Right lung (tissue), 5 donors: ENCODE data around the gene LBHD2. TPM values are rescaled to one million over a fixed set of nuclear protein-coding genes. Genes with fewer than 3 reads are reported as not detected.
"Not testable (repeated sequence)": the region's sequence is repeated elsewhere in the genome, so short reads cannot be mapped to it uniquely, and the experiment has no call there.

ENCODE experiments used
- DNase-seq, 2 donors: peaks; one replicate each; pipeline ENCODE4 v3.0.0-alpha.2; 2013
- polyA plus RNA-seq, 5 donors: library from polyadenylated mRNA; unstranded; fragments of 120-200 nt; gene quantifications; one replicate each; pipeline versions ENCODE4 v1.2.1 to v1.2.3, GENCODE V29; 2013; ENCODE audit warnings: inconsistent platforms in 1 of 5, low replicate concordance in 1 of 5; ENCODE audit not compliant: insufficient read length in 5 of 5, insufficient read depth in 1 of 5

Gene LBHD2
- polyA plus RNA-seq, 5 donors, result not detected

DNA sequence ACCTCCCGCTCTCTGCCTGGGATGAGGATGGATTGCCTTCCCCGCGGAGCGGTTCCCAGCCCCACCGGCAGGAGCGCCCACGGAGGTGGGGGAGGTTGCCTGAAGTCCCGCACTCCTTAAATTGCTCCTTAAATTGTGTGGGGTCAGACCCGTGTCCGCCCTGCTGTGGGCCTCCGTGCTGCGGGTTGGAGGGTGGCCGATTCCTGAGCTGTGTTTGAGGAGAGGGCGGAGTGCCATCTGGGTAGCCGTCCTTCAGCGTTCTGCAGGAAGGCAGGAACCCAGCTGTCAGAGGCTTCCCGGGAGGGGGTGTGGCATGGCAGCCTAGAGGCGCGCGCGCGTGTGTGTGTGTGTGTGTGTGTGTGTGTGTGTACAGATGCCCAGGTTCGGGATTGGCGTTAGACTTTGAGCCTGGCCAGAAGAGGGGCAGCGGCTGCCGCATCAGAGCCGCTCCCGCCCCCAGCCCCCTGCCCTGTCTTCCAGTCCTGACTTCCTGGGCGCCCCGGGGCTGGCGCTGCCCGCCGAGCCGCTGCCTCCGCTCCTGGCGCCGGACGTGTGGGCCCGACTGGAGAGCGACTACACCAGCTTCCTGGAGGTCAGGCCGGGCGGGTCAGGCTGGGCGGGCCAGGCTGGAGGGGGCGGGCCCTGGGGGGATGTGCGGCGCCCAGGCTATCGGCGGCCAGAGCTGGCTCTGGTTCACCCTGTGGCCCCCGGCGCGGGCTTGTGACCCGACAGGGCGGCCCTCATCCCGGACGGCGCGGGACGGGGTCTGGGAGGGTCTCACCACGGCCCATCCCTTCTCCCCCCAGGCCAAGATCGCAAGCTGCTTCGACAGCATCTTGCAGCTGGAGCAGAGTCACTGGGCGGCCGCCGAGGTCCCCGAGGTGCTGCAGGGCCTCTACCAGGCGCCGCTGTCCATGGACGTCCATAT lies 19.7 kb downstream of the LBHD2 start:
- DNase-seq, result no peak

DNA sequence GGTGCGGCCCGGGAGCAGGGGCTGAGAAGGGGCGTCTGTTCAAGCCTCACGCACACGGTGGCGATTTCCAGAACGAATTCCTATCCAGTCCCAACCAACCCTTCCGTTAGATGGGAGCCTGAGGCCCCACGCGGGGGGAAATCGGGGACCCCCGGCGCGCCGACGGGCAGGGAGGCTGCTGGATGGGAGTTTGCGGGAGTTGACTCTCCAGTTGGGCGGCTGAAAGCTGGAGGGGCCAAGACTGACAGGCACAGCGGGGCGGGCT lies 20.3 kb downstream of the LBHD2 start:
- no peak for DNase-seq

DNA sequence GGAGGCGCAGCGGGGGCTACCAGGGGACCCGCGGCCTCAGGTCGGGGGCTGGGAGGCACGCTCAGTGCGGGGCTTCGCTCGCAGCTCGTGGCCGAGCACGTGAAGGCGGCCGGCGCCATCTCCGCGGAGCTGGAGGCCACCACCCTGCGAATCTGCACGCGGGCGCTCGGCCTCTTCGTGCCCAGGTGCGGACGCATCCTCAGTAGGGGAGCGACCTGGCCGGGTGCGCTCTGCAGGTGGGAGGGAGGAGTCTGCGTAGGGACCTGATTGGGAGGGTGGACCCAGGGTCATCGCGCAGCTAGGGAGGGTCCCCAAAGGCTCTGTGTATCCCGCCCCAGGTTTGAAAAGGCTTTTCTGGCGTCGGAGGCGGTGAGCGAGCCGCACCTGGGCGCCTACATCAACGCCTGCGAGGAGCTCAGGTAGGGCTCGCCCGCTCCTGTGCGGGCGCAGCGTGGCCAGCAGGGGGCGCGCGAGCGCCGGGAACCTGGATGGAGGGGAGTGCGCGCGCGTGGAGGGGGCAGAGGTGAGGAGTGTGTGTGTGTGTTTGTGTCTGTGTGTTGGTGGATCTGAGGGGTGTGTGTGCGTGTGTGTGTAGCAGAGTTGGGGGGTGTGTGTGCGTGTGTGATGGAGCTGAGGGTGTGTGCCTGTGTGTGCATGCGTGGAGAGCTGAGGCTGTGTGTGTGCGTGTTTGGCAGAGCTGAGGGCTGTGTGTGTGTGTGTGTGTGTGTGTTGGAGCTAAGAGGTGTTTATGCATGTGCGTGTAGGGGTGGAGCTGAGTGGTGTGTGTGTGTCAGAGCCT lies 20.8 kb downstream of the LBHD2 start:
- peak in 1 of 2 donors; percentile 59 for DNase-seq

DNA sequence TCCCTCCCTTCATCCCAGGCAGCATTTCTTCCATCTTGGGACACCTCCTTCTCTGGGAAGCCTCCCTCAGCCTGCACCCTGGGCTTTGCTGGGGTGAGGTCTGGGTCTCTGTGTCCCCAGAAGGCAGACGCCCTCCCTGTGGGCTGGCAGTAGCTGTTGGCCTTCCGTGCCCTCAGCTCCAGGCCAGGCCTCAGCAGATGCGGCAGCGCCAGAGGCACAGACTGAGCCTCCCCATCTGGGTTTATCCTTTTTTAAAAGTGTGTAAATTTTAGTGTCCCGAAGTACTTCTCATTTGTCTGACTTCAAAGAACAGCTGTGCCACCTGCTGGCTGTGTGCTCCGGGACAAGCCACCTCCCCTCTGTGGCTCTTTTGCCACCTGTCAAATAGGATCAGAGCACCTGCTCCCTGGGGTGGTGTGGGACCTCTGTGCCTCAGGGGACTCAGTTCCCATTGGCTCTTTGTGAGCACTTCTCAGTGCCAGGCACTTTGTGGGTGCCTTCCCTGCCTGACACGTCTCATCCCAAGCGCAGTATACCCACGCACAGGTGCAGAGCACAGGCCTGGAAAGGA lies 21.7 kb downstream of the LBHD2 start:
- no peak for DNase-seq

DNA sequence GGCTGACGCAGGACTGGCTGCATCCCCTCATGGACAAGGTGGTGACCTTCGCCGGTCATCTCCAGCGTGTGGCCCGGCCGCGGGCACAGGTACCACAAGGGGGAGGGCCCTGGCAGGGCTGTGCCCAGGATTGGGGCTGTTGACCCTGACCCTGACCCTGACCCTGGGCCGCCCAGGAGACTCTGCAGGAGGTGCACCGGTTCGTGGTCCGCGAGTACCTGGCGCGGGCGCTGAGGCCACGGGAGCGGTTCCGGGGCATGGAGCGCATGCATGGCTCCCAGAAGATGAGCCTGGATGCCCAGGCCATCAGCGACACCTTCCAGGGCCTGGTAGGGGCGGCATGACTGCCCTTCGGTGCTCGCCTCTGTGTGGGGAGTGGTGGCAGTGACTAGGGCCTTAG lies 23.4 kb downstream of the LBHD2 start:
- DNase-seq, result no peak

DNA sequence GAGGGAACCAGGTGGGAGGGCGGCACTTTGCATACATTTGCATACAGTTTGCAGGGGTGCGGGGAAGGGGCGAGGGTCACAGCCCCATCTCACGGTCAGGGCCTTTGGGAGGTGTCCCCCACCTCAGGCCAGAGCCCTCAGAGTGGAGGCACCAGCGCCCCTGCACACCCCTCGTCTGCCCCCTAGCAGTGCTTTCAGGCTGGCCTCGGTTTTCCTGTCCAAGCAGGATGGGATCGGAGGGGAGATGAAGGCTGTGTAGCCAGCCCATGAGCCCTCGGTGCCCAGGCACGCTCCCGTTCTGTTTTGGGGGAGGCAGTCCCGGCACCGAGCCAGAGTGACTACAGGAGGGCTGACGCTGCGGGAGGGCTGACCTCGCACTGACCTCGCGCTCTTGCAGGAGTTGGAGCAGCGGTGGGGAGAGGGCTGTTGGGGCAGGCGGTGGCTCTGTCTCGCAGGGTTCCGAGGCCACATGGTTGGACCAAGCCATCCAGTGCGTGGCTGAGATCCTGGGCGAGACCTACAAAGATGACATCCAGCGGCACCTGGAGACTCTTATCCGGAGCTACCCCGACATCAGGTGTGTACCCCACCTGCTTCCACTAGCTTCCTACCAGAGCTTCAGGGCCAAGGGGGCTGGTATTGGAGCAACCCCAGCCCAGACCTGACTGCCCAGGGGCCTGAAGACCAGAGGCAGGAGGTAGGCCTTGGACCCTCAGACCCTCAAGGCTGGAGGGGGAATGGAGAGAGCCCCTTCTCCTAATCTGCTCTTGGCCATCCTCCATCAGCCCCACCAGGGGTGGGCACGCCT lies 24.1 kb downstream of the LBHD2 start:
- no peak for DNase-seq

DNA sequence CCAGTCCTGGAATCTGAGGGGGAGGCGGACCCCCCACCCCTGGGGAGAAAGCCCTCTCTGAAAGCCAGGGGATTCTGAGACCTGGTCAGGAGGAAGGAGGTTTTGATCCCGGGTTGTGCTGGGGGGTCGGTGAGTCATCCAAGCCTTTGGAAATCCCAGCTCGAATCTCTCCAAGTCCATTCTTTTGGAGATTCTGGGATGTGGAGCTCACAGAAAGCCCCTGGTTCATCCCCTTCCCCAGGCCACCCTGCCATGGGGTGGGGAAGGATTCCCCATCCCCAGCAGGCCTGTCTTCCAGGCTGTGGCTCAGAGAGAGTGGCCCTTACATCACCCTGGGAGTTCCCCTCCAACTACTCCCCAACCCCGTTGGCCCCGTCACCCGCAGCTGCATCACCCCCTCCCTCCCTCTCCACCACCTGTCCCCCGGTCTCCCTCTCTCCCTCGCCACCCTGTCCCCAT lies 24.8 kb downstream of the LBHD2 start:
- DNase-seq, result no peak

DNA sequence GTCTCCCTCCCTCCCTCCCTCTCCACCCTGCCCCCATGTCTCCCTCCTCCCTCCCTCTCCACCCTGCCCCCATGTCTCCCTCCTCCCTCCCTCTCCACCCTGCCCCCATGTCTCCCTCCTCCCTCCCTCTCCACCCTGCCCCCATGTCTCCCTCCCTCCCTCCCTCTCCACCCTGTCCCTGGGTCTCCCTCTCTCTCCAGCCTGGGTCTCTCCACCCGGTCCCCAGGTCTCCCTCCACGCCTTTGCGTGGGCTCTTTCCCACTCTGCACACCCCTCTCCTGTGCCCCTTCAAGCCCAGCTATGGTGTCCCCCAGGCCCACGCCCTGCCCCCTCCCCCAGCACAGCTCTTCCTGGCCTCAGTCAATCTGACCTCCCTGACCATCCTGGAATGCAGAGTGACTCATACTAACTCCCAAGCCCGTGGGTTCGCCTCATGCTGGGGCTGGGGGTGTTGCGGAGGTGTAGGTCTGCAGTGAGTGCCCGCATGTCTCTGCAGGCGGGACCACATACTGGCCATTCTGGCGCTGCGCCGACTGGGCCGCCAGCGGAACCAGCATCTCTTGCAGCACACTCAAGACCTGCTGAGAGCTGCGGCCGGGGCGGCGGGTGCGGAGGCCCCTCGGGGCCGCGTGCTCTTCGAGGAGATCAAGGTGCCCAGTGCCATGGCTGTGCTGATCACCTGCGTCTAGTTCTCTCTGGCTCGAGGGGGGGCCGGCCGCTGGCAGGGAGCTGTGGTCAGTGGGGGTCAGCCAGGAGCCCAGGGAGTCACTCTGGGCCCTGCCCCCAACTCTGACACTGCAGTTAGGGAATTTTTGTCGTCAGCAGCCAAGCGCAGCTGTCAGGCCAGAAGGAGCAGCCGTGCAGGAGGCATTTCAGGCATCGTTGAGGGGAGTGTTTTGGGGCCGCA lies 25.8 kb downstream of the LBHD2 start:
- no peak for DNase-seq

DNA sequence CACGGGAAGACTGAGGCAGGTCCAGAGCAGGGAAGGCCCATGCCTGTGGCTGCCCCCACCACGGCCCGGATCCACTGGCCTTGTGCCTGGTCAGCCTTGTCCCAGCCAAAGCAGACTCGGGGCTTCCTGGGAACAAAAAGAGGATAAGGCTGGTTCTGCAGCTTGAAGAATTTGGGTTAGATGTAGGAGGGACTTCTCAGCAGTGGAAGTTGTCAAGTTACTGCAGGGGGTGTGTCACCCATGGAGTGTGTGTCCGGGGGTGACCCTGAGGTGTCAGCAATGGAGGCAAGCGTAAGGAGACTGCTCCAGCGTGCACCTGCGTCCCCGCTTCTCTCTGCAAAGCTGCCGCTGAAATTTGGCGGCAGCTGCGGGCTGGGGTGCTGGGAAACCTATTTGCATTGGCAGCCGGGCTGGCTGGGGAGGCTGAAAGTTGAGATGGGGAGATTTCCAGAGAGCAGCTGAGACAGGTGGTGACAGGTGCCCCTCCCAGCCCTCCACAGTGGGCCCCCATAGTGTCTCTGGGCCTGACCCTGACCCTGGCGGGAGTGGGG lies 26.7 kb downstream of the LBHD2 start:
- no peak for DNase-seq

DNA sequence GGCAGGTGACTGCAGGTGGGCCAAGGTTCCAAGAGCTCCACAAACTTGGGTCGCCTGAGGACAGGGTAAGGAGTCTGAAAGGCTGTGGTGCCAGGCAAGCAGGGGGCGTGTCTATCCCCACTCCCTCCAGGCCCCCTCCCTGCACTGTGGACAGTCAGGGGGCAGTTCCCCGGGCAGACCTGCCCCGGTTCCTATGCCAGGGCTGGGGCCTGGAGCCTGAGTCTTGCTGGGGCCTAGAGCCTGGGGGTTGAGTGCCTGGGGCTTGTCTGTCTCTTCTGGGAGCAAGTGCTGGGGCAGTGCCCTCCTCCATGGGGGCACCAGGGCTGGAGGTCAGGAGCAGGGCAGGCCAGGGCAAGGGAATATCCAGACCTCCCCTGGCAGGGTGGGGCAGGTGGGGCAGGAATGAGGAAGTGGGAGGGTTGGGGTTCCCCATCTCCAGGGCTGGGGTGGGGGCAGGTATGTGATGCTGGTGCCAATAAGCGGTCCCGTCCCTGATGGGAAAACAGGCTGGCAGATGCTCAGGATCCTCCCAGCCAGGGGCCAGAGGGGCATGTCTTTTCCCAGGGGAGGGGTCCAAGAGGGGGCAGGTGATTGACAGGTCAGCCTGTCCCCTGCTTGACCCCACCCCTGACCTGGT lies 27.3 kb downstream of the LBHD2 start:
- no peak for DNase-seq

DNA sequence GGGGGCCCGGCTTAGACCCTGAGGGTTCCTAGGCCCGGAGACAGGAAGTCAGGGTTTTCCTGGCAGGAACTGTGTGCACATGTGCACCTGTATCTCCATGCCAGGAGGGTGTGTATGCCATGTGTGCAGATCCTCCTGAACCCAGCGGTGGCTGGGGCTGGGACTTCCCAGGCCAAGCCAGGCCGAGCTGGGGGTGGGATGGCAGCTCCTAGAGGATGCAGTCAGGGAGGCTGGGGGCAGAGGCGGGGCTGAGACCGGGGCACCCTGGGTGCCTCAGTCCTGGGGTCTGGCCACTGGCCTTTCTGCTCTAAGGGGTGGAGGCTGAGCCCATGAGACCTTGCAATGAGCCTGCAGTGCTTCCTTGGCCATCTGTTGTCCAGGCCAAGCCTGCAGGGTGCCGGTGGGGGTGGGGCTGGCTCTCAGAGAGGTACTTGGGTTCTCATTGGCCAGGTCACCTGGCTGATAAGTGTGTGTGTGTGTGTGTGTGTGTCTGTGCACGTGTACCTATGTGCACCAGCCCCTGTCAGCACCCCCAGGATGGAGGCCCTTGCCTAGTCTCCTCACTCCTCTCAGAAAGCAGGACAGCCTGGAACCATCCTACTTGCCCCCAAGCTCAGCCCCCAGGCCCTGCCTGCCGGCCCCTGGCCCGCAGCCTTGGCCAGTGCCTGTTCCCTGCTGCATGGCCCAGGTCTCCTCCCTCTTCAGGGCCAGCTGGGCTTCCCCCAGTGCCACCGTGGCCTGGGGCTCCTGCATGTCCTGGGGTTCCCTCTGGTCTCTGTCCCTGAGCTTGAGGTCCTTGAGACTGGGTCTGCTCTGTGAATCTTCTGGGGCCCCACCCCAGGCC lies 28.6 kb downstream of the LBHD2 start:
- DNase-seq, result no peak

DNA sequence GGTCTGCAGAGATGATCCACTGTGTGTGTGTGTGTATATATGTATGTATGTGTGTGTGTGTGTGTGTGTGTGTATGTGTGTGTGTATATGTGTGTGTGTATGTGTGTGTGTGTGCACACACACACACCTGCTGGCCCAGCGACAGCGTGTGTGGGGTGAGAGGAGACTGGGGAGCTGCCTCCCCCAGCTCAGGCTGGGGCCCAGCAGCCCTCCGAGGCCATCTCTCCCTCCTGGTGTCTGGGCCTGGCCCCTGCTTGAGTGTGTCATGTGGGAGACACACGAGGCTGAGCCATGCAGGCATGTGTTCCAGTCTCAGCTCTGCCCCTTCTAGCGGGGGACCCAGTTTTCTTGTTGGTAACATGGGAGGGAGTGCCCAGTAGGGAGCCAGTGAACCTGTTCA lies 29.3 kb downstream of the LBHD2 start:
- no peak for DNase-seq

DNA sequence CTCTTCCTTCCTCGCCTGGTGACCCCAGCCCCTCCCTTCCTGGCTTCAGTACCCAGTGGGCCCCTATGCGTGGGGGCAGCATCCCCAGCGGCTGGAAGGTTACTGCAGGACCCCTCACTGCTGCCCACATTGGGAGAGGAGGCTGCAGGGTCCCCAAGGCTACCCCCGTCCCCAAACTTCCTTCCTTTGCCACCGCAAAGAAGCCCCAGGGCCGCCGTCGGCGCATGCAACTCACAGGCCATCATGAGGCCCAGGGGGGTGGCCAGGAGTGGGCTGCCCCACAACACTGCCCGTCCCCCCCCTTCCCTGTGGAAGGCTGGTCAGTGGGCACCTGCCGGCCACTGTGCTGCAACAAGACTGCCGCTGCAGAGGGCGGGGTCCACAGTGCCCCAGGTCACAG lies 29.8 kb downstream of the LBHD2 start:
- no peak for DNase-seq

DNA sequence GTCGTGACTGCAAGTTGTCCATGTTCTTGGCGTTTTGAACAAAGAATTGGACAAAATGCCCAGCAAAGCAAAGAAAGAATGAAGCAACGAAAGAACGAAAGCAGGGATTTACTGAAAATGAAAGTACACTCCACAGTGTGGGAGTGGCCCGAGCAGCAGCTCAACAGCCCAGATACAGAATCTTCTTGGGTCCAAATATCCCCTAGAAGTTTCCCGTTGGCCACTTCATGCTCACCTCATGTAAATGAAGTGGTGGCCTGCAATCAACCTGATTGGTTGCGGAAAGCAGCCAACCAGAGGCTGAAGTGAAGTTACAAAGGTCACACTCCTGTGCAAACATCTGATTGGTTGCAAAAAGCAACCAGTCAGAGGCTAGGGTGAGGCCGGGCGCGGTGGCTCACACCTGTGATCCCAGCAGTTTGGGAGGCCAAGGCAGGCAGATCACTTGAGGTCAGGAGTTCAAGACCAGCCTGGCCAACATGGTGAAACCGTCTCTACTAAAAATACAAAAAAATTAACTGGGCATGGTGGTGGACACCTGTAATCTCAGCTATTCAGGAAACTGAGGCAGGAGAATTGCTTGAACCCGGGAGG lies 31.2 kb downstream of the LBHD2 start:
- not testable (repeated sequence) for DNase-seq

DNA sequence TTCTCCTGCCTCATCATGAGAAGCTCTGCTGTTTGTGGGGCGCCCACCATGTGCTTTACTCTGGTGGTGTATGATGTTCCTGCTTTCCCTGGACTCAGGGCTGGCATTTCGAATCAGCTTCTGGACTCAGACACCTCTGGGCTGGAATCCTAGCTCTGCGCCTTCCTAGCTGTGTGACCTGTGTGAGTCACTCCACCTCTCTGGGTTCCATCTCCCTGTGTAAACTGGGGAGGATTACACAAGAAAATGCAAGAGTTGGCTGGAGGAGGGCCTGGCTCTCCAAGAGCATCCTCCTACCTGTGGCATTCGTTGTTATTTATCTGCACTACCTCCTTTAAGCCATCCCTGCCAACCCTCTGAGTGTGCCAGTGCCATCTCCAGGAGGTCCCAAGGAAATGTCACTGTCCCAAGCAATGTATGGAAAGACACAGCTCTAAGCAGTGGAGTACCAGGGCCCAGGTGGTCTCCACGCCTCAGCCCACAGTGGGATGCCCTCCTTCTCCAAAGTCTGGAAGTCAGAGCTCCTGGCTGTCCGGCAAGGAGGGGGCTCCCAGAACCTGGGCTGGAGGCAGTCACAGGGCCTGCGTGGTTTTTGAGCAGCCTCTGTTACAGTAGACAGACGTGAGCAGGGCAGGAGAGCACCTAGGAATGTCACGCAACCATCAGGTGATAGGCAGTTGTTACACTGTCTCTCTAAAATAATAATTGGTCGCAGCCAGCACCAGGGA lies 32.0 kb downstream of the LBHD2 start:
- no peak for DNase-seq

DNA sequence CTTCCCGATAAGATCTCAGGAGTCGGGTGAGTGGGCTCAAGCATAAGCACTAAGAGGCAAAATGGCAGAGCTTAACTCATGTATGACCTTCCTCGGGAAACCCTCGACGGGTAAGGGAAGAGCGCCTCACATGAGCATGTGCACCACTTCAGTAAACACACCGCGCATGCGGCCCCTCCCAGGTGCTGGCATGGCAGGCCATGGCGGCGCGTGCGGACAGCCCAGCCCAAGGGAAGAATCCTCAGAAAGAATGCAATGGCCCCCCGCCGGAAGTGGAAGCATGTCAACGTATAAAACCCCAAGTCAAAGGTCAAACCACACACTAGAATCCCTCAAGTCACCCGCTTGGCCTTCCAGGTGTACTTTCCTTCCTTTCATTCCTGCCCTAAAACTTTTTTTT lies 32.6 kb downstream of the LBHD2 start:
- no peak for DNase-seq

DNA sequence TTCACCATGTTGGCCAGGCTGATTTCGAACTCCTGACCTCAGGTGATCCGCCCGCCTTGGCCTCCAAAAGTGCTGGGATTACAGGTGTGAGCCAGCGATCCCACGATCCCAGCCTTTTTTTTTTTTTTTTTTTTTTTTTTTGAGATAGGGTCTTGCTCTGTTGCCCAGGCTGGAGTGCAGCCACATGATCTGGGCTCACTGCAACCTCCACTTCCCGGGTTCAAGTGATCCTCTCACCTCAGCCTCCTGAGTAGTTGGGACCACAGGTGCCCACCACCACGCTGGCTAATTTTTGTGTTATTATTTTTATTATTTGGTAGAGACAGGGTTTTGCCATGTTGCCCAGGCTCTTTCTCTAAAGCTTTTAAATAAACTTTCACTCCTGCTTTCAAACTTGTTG lies 33.5 kb downstream of the LBHD2 start:
- DNase-seq, result not testable (repeated sequence)
